Peyer's patch (tissue), 4 donors: ENCODE measurements around the gene VAV2.

Experiments
- CTCF ChIP-seq, 6 experiments: fragments of 450-650 bp in 4 of 6; fragments of 200-600 bp in 2 of 6; sonication (generic) in 1 of 6; IDR thresholded peaks; one replicate each; pipeline ENCODE4 v1.5.1; 2017 to 2019; ENCODE audit warnings: antibody characterized with exemption in 6 of 6, mild to moderate bottlenecking in 3 of 6, moderate library complexity in 1 of 6
- POLR2A ChIP-seq, 2 donors: fragments of 450-650 bp; IDR thresholded peaks; one replicate each; pipeline ENCODE4 v1.5.1; 2017; ENCODE audit warnings: antibody characterized with exemption in 2 of 2, mild to moderate bottlenecking in 2 of 2, moderate library complexity in 2 of 2

- TF ChIP-seq CTCF (IDR thresholded peaks at IDR 0.05) (no peak), POLR2A (IDR thresholded peaks at IDR 0.05) (no peak)
These were observed 133.4 kb downstream of the VAV2 start for GRCh38 chr9:133858771-133859170.
